Neural crest cell (in vitro differentiated cells): ENCODE data around the gene LONRF2. TPM values are rescaled to one million over a fixed set of nuclear protein-coding genes. Genes with fewer than 3 reads are reported as not detected.
"Not testable (repeated sequence)": the region's sequence is repeated elsewhere in the genome, so short reads cannot be mapped to it uniquely, and the experiment has no call there.

ENCODE experiments used
- DNase-seq: peaks from one replicate; pipeline ENCODE4 v3.0.0; 2021; ENCODE audit warnings: low read depth, mixed read lengths, low spot score
- H3K27ac Mint-ChIP-seq: one replicate; pipeline ENCODE4 v1.8.0; 2021; ENCODE audit warnings: mild to moderate bottlenecking, mixed read lengths; ENCODE audit not compliant: unreplicated experiment
- H3K27me3 Mint-ChIP-seq: 2 replicates; pipeline ENCODE4 v1.8.0; 2021; ENCODE audit warnings: low read depth, mild to moderate bottlenecking, mixed read lengths
- H3K36me3 Mint-ChIP-seq: 2 replicates; pipeline ENCODE4 v1.8.0; 2021; ENCODE audit warnings: low read depth, mild to moderate bottlenecking, mixed read lengths
- H3K4me1 Mint-ChIP-seq: 2 replicates; pipeline ENCODE4 v1.8.0; 2021; ENCODE audit warnings: mixed read lengths
- H3K4me3 Mint-ChIP-seq: one replicate; pipeline ENCODE4 v1.8.0; 2021; ENCODE audit warnings: mild to moderate bottlenecking, mixed read lengths
- H3K9me3 Mint-ChIP-seq: 2 replicates; pipeline ENCODE4 v1.8.0; 2021; ENCODE audit warnings: mixed read lengths
- total RNA-seq: library from RNA; stranded (reverse); gene quantifications from 2 replicates; pipeline ENCODE4 v1.2.1, GENCODE V29; 2021
- TF ChIP-seq, protein P1 (sequence below): fragments of 200-600 bp; sonication (generic); conservative IDR thresholded peaks from 2 replicates; pipeline ENCODE4 v1.5.0; 2021; ENCODE audit warnings: antibody characterized with exemption, mild to moderate bottlenecking

LONRF2 gene
- total RNA-seq, 1 donor from 2014 or later, result 5.2 TPM

DNA sequence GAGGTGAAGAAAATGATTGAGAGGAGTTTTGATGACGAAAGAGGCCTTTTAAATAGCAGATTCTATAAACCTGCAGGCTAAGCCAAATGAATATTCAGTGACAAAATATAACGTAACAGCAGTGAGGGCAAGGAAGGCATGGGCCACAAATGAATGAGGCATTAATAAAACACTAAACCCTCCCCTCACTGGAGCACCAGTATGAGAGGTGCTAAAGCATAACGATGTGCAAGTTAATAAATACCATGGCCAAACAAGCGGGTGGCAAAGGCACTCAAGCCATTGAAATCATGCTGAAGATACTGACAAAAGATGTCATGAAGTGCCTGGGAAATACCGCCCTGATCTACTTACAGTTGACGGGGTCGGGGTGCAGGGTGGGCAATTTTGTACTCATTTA is 30.2 kb upstream of the LONRF2 start:
- TF ChIP-seq, protein P1, sequence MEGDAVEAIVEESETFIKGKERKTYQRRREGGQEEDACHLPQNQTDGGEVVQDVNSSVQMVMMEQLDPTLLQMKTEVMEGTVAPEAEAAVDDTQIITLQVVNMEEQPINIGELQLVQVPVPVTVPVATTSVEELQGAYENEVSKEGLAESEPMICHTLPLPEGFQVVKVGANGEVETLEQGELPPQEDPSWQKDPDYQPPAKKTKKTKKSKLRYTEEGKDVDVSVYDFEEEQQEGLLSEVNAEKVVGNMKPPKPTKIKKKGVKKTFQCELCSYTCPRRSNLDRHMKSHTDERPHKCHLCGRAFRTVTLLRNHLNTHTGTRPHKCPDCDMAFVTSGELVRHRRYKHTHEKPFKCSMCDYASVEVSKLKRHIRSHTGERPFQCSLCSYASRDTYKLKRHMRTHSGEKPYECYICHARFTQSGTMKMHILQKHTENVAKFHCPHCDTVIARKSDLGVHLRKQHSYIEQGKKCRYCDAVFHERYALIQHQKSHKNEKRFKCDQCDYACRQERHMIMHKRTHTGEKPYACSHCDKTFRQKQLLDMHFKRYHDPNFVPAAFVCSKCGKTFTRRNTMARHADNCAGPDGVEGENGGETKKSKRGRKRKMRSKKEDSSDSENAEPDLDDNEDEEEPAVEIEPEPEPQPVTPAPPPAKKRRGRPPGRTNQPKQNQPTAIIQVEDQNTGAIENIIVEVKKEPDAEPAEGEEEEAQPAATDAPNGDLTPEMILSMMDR, result no peak
- peaks cover 2% of the 10 kb centered on the region for H3K27me3 Mint-ChIP-seq
- H3K4me3 Mint-ChIP-seq, result no peak overlapping the region
- H3K9me3 Mint-ChIP-seq, result peaks cover 5% of the 10 kb centered on the region
- H3K4me1 Mint-ChIP-seq, result no peaks in the 10 kb centered on the region
- no peak for DNase-seq
- peaks cover 2% of the 10 kb centered on the region for H3K36me3 Mint-ChIP-seq
- no peak overlapping the region for H3K27ac Mint-ChIP-seq

DNA sequence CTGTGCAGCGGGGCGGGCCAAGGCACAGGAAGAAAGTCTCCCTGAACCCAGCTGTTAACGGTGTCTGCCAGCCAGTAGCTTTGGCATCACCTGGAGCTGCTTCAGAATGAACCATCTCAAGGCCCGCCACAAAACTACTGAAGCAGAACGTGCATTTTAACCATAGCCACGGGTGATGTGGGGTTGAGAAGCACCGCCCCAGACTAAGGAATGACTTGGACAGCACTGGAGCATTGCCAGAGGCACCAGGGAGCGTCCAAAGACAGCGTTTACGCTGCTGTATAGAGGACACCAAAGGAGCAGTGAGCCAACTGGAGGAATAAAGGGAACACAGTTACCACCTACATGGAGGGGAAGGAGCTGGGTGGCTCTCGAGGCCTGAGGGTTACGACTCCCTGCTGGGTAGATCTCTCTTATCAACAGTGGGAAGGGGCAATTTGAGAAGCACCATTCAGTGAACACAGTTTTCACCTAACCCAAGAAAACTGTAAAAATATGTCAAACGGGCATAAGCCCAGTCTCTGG is 28.4 kb upstream of the LONRF2 start:
- Mint-ChIP-seq H3K4me1 (no peaks in the 10 kb centered on the region), H3K4me3 (no peak overlapping the region), H3K27ac (peak overlapping the region; percentile 16), H3K27me3 (peaks cover 5% of the 10 kb centered on the region), H3K9me3 (peaks cover 2% of the 10 kb centered on the region), H3K36me3 (peaks cover 2% of the 10 kb centered on the region)
- DNase-seq, result no peak
- TF ChIP-seq, protein P1, result no peak

DNA sequence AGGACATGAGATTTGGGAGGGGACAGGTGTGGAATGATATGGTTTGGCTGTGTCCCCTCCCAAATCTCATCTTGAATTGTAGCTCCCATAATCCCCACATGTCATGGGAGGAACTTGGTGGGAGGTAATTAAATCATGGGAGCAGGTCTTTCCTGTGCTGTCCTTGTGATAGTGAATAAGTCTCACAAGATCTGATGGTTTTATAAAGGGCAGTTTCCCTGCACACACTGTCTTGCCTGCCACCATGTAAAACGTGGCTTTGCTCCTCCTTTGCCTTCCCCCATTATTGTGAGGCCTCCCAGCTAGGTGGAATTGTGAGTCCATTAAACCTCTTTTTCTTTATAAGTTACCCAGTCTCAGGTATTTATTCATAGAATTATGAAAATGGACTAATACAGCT is 22.8 kb upstream of the LONRF2 start:
- peaks cover 14% of the 10 kb centered on the region for H3K9me3 Mint-ChIP-seq
- not testable (repeated sequence) for H3K36me3 Mint-ChIP-seq, DNase-seq, H3K4me3 Mint-ChIP-seq, H3K27me3 Mint-ChIP-seq, H3K27ac Mint-ChIP-seq, H3K4me1 Mint-ChIP-seq

DNA sequence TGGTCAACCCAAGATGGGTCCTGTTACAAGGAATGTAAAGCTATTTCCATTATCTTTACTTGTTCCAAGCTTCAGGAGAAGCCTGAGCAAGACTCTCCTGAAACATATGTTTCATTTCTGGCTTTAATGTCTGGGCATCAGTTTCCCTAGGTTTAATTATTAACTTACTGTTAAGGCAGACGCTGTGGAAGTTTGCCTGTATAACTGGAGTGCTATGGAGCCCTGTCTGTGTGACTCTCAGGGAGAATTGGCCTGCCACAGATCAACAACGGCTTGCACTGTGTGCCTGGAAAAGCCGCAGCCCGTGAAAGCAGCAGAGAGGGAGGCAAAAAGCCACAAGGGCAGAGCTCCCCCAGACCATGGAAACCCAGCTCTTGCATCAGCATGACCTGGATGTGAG is 22.1 kb upstream of the LONRF2 start:
- peaks cover 5% of the 10 kb centered on the region for H3K36me3 Mint-ChIP-seq
- no peaks in the 10 kb centered on the region for H3K4me1 Mint-ChIP-seq
- DNase-seq, result no peak
- peaks cover 12% of the 10 kb centered on the region for H3K9me3 Mint-ChIP-seq
- TF ChIP-seq, protein P1, result no peak
- H3K4me3 Mint-ChIP-seq, result no peak overlapping the region
- peaks cover 8% of the 10 kb centered on the region for H3K27me3 Mint-ChIP-seq
- no peak overlapping the region for H3K27ac Mint-ChIP-seq

DNA sequence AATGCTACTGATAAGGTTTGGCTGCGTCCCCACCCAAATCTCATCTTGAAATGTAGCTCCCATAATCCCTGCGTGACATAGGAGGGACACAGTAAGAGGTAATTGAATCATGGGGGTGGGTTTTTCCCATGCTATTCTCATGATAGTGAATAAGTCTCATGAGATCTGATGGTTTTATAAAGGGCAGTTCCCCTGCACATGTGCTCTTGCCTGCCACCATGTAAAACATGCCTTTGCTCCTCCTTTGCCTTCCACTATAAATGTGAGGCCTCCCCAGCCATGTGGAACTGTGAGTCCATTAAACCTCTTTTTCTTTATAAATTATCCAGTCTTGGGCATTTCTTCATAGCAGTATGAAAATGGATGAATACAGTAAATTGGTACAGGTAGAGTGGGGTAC is 20.2 kb upstream of the LONRF2 start:
- not testable (repeated sequence) for H3K36me3 Mint-ChIP-seq, H3K27ac Mint-ChIP-seq, H3K4me3 Mint-ChIP-seq, DNase-seq, H3K4me1 Mint-ChIP-seq
- Mint-ChIP-seq H3K27me3 (peaks cover 14% of the 10 kb centered on the region), H3K9me3 (peaks cover 12% of the 10 kb centered on the region)

DNA sequence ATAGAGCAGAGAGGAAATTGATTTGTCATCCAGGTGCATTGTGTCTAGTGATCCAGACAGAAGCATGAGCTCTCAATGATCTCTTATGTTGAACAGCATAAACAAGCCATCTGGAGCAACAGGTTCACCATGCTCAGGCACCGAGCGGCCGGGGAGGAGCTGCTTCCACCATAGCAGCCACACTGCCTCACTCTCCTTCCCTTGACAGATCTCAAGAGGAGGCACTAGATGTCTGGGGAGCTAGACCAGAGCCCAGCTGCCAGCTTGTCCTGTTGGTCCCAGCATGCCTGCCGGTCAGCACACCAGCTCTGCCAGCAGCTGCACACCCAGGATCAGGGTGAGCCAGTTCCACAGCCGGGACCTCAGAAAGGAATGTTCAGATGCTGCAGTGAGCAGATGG is 17.5 kb upstream of the LONRF2 start:
- peaks cover 12% of the 10 kb centered on the region for H3K9me3 Mint-ChIP-seq
- no peak overlapping the region for H3K4me3 Mint-ChIP-seq
- H3K36me3 Mint-ChIP-seq, result peaks cover 5% of the 10 kb centered on the region
- DNase-seq, result no peak
- H3K4me1 Mint-ChIP-seq, result no peaks in the 10 kb centered on the region
- TF ChIP-seq, protein P1, result no peak
- H3K27ac Mint-ChIP-seq, result no peak overlapping the region
- H3K27me3 Mint-ChIP-seq, result peaks cover 14% of the 10 kb centered on the region

DNA sequence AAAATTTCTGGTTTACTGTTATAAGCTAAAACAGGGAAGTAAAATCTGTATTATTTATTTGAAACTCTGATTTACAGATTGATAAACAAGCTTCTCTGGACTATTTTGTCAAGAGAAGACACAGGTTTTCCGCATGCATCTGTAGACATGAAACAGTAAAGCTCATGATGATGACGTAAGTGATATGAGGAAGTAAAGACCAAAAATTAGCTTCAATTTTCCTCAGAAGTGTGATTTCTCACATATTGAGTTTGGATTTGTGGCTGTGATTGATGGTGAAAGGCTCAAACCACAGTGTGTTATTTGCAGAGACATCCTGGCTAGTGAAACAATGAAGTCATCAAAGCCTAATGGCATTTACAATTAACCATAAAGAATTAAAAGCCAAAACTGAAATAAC is 12.6 kb upstream of the LONRF2 start:
- Mint-ChIP-seq H3K27ac (no peak overlapping the region), H3K27me3 (peaks cover 15% of the 10 kb centered on the region), H3K36me3 (no peaks in the 10 kb centered on the region), H3K4me1 (no peaks in the 10 kb centered on the region), H3K4me3 (no peak overlapping the region), H3K9me3 (no peaks in the 10 kb centered on the region)
- TF ChIP-seq, protein P1, result no peak
- no peak for DNase-seq
